Lower leg skin (tissue), 3 donors: Measurements from ENCODE around the gene NPTN.

Experiments
- CTCF ChIP-seq, 3 donors: fragments of 450-650 bp; IDR thresholded peaks; one replicate each; pipeline ENCODE4 v1.5.1; 2016; ENCODE audit warnings: antibody characterized with exemption in 3 of 3, mild to moderate bottlenecking in 3 of 3, moderate library complexity in 2 of 3
- POLR2A ChIP-seq, 2 donors: fragments of 450-650 bp; IDR thresholded peaks; one replicate each; pipeline ENCODE4 v1.6.1; 2016 to 2017; ENCODE audit warnings: antibody characterized with exemption in 2 of 2, mild to moderate bottlenecking in 1 of 2, moderate library complexity in 1 of 2

- no peak for TF ChIP-seq CTCF (IDR thresholded peaks at IDR 0.05)
- TF ChIP-seq POLR2A (IDR thresholded peaks at IDR 0.05), result no peak
These were observed 25.8 kb downstream of the NPTN start for GRCh38 chr15:73607405-73607804.
